Measurements from ENCODE around the gene MLLT11.

Gene MLLT11

GRCh38 chr1:151047925-151048644 lies 12.1 kb upstream of the MLLT11 start:
- H3K4me3 ChIP-seq (ENCODE audit: low read length): peak overlapping the region; percentile 60
- no peak for TF ChIP-seq ZNF274 (IDR thresholded peaks at IDR 0.05; ENCODE audit: low read depth, low read length)

- TF ChIP-seq ZNF274 (IDR thresholded peaks at IDR 0.05; ENCODE audit: low read depth, low read length): no peak
- peak overlapping the region; percentile 60; the same call in 1 of the 2 replicates for H3K4me3 ChIP-seq (ENCODE audit: low read length)
Measured at GRCh38 chr1:151048645-151049032, 11.6 kb upstream of the MLLT11 start.

GRCh38 chr1:151049458-151049857 lies 10.7 kb upstream of the MLLT11 start:
- no peak for TF ChIP-seq ZNF274 (IDR thresholded peaks at IDR 0.05; ENCODE audit: low read depth, low read length)
- H3K4me3 ChIP-seq (ENCODE audit: low read length): no peak overlapping the region

DNA sequence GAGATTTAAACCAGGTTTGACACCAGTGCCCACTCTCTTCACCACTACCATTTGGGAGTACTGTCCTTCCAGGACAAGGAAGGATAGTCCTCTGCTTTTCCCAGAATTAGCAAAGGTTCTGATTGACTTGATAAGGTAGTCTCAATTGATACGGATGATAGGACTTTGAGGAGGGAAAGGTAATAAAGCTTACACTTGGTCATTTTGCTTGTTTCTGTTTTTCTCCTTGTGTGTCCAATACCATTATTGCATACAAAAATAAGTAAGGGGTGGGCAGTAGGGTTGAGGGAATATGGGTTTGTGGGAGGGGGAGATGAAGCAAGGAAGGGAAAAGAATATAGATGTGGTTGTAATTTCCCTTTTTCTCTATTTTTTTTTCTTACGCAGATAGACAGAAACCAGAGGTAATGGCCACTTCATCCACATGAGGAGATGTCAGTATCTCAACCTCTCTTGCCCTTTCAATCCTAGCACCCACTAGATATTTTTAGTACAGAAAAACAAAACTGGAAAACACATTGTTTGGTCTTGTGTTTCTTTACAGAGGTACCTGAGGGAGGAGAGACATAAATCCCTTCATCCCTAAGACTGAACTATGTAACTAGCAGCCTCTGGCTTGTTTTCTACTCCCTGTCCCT lies 10.0 kb upstream of the MLLT11 start:
- no peak for TF ChIP-seq ZNF274 (IDR thresholded peaks at IDR 0.05; ENCODE audit: low read depth, low read length)
- H3K4me3 ChIP-seq (ENCODE audit: low read length): no peak overlapping the region

GRCh38 chr1:151051356-151052009 lies 8.7 kb upstream of the MLLT11 start:
- no peak overlapping the region for H3K4me3 ChIP-seq (ENCODE audit: low read length)
- no peak for TF ChIP-seq ZNF274 (IDR thresholded peaks at IDR 0.05; ENCODE audit: low read depth, low read length)

DNA sequence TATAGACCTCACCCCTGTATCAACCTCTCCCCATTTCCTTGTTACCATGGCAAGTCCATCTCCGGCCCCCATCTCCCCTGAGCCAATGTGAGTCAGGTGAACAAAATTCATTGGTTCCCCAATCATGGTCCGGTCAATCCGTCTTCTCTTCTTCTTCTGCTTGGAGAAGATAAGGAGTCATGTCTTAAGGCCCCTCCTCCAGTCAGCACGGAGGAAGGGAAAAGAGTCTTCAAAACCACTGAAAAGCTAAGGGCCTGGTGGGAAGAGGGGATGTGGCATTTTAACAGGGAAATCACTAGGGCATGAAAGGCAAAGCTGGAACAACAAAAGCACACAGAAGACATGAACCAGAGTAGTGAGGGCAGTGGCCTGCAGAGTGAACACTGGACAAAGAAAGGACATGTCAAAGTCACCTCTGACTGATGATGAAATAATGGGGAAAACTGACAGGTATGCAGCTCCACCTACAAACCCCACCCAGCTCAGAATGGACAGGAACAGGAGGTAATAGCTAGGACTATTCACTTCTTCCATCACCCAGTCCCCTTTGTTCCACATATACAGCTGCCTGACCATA lies 5.1 kb upstream of the MLLT11 start:
- H3K4me3 ChIP-seq (ENCODE audit: low read length): no peak overlapping the region
- TF ChIP-seq ZNF274 (IDR thresholded peaks at IDR 0.05; ENCODE audit: low read depth, low read length): no peak

- H3K4me3 ChIP-seq (ENCODE audit: low read length): no peak overlapping the region; the same call in 1 of the 2 replicates
- TF ChIP-seq ZNF274 (IDR thresholded peaks at IDR 0.05; ENCODE audit: low read depth, low read length): no peak
Measured at GRCh38 chr1:151055581-151055980, 4.6 kb upstream of the MLLT11 start.

DNA sequence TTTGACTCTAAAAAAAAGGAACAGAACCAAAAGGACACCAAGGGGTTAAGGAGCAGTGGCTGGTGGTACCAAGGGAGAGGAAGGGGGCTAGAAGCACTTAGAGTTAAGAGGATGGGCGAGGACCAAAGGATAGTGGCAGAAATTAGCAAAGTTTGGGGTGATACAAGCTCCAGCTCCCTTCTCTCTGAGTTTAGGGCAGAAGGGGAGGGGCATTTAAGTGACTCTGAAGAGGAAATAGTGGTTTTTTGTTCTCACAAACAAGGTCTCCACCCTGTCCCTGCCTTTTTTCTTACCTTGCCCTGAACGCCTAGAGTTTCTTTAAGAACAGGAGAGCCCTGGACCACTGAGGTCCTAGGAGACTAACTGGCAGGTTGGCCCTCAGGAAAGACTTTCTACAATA lies 4.0 kb upstream of the MLLT11 start:
- no peak overlapping the region; the same call in 1 of the 2 replicates for H3K4me3 ChIP-seq (ENCODE audit: low read length)
- TF ChIP-seq ZNF274 (IDR thresholded peaks at IDR 0.05; ENCODE audit: low read depth, low read length): no peak

DNA sequence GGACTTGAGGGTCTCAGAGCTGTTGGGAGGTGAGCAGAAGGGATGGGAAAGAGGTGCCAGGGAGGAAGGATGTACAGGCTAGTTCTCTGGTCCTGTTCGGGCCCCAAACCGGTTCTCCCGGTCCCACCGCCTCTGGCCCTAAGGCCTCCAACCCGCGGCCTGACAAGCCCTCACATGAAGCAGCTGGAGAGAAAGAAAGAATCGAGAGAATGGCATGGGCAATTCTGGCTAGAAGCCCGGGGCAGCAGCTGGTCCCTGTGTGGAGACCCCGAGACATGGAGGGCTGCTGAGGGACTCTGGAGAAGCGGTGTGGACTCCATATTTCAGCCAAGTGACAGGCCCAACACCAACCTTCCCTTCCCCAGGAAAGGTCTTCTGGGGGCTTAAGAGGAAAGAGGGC lies 1.5 kb upstream of the MLLT11 start:
- no peak for TF ChIP-seq ZNF274 (IDR thresholded peaks at IDR 0.05; ENCODE audit: low read depth, low read length)
- H3K4me3 ChIP-seq (ENCODE audit: low read length): peak overlapping the region; percentile 96

DNA sequence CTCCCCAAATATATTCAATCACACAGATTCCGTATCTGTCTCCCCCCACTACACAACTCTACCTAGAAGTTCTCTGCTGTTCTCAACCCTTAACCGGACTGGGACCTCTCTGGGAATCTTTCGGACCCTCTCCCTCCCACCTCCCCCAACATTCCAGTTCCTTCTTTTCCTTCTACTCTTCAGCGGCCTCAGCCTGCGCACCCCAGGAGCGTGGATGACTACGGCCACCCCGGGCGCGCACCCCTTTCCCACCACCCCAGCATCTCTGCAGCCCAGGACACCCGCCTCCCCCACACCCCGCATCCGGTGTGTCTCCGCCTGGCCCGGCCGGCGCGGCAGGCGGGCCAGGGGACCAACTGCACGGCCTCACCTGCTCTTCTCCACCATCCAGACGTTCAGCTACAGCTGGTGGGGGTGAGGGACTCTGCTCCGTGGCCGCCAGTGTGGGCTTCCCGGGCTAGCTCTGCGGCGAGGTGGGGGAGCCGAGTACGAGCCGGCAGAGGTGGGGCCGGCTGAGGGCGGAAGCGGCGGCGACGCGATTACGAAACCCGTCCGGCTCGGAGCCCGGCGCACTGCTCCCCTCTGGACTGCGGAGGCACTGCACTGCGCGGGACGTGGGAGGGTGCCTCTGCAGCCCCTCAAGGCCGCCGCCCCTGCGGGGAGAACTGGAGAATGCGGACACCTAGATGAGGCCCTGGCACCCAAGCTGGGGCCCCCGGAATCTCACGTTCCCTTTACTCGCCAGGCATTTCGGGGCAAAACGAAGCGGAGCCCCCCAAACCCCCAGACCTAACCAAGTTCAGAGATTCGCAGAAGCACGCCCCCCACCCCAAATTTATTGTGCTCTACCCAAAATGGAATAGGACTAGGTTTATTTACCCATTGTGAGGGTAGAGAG lies 839 bp upstream of the MLLT11 start, which contains the start of gene CDC42SE1:
Gene CDC42SE1, minus strand, starts transcription at position 514 of the 898 bp plus-strand sequence. CDS start 3,892 bp downstream, outside the sequence.
- no peak for TF ChIP-seq ZNF274 (IDR thresholded peaks at IDR 0.05; ENCODE audit: low read depth, low read length)

GRCh38 chr1:151060657-151061421 lies 642 bp downstream of the MLLT11 start:
- TF ChIP-seq ZNF274 (IDR thresholded peaks at IDR 0.05; ENCODE audit: low read depth, low read length): no peak
- peak overlapping the region; percentile 96 for H3K4me3 ChIP-seq (ENCODE audit: low read length)

More for the DNA sequence above, 839 bp upstream of the MLLT11 start, which contains the start of gene CDC42SE1:
- H3K4me3 ChIP-seq (ENCODE audit: low read length): peak within 1 kb of the TSS; percentile 96

DNA sequence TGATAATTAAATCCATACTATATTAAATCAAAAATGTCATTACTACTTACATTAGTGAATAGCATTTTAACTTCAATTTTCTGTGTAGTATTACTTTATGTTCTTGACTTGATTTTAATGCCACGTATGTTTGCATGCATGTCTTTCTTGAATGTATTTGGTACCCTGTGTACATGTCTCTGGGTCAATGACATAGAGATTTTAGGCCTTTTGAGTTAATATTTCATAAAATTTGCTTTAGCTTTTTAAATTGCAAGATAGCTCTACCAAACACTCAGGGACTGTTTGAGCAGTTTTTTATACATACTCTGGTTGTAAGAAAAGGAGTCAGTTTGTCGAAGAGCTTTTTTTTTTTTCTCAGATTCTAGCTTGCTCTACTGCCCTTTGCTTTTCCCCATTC lies 1.5 kb downstream of the MLLT11 start:
- no peak for TF ChIP-seq ZNF274 (IDR thresholded peaks at IDR 0.05; ENCODE audit: low read depth, low read length)
- H3K4me3 ChIP-seq (ENCODE audit: low read length): no peak overlapping the region; the same call in 1 of the 2 replicates

All from GM08714 (cell line).